ENCODE measurements around the gene HCK. TPM values are rescaled to one million over a fixed set of nuclear protein-coding genes. Genes with fewer than 3 reads are reported as not detected.

The HCK gene
- total RNA-seq = under 1 TPM; 0.24 to 0.40 TPM
- polyA plus RNA-seq (2013, experiment 1 of 2) = 0.18 TPM
- 0.12 TPM for polyA plus RNA-seq (2013, experiment 2 of 2)
- long read RNA-seq, experiment 1 = 0 reads
- long read RNA-seq, experiment 2, partial matches to known transcripts = 0 of 2 reads
- long read RNA-seq, experiment 2, other reads (novel, unspliced or antisense) = 2 of 2 reads
- long read RNA-seq, experiment 3 = 0 reads
- long read RNA-seq, experiment 4, partial matches to known transcripts = 0 of 1 reads
- long read RNA-seq, experiment 4, other reads (novel, unspliced or antisense) = 0 of 1 reads

DNA sequence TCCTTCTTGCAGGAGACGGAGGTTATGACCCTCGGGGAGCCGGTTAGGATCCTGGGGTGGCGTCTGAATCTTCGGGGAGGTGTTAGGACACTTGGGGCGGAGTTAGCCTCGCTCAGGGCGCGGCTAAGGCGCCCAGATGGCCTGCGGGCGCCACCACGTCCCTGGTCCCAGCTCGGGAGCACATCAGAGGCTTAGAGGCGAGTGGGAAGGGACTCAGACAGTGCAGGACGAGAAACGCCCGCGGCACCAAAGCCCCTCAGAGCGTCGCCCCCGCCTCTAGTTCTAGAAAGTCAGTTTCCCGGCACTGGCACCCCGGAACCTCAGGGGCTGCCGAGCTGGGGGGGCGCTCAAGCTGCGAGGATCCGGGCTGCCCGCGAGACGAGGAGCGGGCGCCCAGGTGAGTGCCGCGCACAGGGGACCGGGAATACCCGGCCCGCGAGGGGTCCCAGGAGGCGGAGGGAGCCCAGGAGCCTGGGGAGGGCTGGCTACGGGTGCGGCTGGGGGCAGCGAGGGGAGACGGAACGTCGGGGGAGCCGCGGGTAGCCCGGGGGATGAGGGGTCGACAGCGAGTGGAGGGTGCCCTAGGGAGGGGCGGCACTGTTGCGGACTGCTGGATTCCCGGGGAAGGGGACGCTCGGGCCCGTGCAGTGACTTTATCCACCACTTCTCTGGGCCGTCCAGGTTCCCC, at the start of gene HCK:
HCK (plus strand) TSS at position 153 of the 688 bp plus-strand sequence.
- peaks cover 88% of the 10 kb centered on the region for H3K27me3 Mint-ChIP-seq (ENCODE audit: insufficient read depth)
- TF ChIP-seq, protein P1, sequence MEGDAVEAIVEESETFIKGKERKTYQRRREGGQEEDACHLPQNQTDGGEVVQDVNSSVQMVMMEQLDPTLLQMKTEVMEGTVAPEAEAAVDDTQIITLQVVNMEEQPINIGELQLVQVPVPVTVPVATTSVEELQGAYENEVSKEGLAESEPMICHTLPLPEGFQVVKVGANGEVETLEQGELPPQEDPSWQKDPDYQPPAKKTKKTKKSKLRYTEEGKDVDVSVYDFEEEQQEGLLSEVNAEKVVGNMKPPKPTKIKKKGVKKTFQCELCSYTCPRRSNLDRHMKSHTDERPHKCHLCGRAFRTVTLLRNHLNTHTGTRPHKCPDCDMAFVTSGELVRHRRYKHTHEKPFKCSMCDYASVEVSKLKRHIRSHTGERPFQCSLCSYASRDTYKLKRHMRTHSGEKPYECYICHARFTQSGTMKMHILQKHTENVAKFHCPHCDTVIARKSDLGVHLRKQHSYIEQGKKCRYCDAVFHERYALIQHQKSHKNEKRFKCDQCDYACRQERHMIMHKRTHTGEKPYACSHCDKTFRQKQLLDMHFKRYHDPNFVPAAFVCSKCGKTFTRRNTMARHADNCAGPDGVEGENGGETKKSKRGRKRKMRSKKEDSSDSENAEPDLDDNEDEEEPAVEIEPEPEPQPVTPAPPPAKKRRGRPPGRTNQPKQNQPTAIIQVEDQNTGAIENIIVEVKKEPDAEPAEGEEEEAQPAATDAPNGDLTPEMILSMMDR (conservative IDR thresholded peaks at IDR 0.05) = no peak

DNA sequence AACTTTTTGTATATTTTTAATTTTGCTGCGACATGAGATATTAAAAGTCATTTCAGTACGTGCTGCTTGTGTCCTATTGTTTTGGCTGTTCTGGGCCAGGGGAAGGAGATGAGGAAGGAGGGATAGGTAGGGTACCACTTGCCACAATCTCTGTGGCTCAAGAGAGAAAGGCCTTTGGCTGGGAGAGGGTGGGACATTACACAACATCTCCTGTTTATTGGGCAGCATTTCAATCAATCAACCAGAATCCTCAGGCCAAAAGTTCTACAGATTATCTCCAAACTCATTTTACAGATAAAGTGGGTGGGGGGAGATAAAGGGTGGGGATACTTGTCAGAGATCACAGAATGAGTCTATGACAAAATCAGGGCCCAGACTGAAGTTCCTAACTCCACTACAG, 48.7 kb upstream of the HCK start:
- no peak for DNase-seq
- H3K27ac Mint-ChIP-seq = no peak overlapping the region

More for the DNA sequence above, at the start of gene HCK:
- Histone ChIP-seq H3K9ac (ENCODE audit: extremely low read depth, low read length, poor library complexity, severe bottlenecking) (no peak within 1 kb of the TSS), H3K4me3 (ENCODE audit: low read length) (peak within 1 kb of the TSS; percentile 60), H3K27me3 (ENCODE audit: control insufficient read depth, insufficient read depth, low read length, poor library complexity, severe bottlenecking) (peaks cover 58% of the 10 kb centered on the region), H3K27ac (ENCODE audit: low read depth, low read length) (no peak within 1 kb of the TSS), H3K9me3 (ENCODE audit: control insufficient read depth, low read length) (no peaks in the 10 kb centered on the region), H3K36me3 (ENCODE audit: control insufficient read depth, insufficient read depth, low read length) (no peaks in the 10 kb centered on the region), H3K4me1 (ENCODE audit: control insufficient read depth, insufficient read depth, low read length) (no peaks in the 10 kb centered on the region)
- DNase-seq = peak; percentile 70
- no peak within 1 kb of the TSS for H3K27ac Mint-ChIP-seq
- H3K9me3 Mint-ChIP-seq = no peaks in the 10 kb centered on the region
- H3K4me1 Mint-ChIP-seq = peaks cover 10% of the 10 kb centered on the region
- WGBS, 2 experiments (ENCODE audit: insufficient coverage in 1 of 2, insufficient read length in 1 of 2) = 2 to 3% methylated on average over 26 to 58 of the region's 58 CpGs
- H3K4me3 Mint-ChIP-seq = peak within 1 kb of the TSS; percentile 48
- H3K36me3 Mint-ChIP-seq (ENCODE audit: low read depth) = no peaks in the 10 kb centered on the region

DNA sequence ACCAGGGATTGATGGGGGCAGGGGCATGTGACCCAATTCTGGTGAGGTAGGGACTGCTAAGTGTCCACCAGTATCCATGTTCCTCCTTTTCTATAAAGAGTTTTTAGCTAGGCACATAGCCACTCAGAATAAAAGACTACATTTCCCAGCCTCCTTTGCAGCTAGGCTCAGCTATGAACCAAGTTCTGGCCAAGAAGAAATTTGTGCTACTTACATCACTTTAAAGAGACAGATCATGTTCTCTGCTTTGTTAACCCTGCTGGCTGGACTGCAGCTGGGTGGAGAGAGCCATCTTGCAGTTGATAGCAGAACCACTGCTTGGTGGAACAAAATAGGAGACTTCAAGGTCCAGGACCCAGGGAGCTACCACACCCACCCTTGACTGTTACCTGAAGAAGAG, 47.1 kb upstream of the HCK start:
- Histone ChIP-seq H3K27ac (ENCODE audit: low read depth, low read length) (no peak overlapping the region), H3K9ac (ENCODE audit: extremely low read depth, low read length, poor library complexity, severe bottlenecking) (no peak overlapping the region), H3K9me3 (ENCODE audit: control insufficient read depth, low read length) (no peaks in the 10 kb centered on the region), H3K36me3 (ENCODE audit: control insufficient read depth, insufficient read depth, low read length) (no peaks in the 10 kb centered on the region), H3K27me3 (ENCODE audit: control insufficient read depth, insufficient read depth, low read length, poor library complexity, severe bottlenecking) (no peaks in the 10 kb centered on the region), H3K4me1 (ENCODE audit: control insufficient read depth, insufficient read depth, low read length) (peaks cover 7% of the 10 kb centered on the region), H3K4me3 (ENCODE audit: low read length) (no peak overlapping the region)
- Mint-ChIP-seq H3K4me1 (peaks cover 21% of the 10 kb centered on the region), H3K9me3 (no peaks in the 10 kb centered on the region), H3K27me3 (ENCODE audit: insufficient read depth) (peaks cover 17% of the 10 kb centered on the region), H3K4me3 (no peak overlapping the region), H3K36me3 (ENCODE audit: low read depth) (no peaks in the 10 kb centered on the region), H3K27ac (no peak overlapping the region)
- no peak for DNase-seq
- TF ChIP-seq, protein P1 (conservative IDR thresholded peaks at IDR 0.05) = no peak

More for the DNA sequence above, 48.7 kb upstream of the HCK start:
- Mint-ChIP-seq H3K27me3 (ENCODE audit: insufficient read depth) (peaks cover 25% of the 10 kb centered on the region), H3K4me3 (no peak overlapping the region), H3K36me3 (ENCODE audit: low read depth) (no peaks in the 10 kb centered on the region), H3K4me1 (peaks cover 16% of the 10 kb centered on the region), H3K9me3 (no peaks in the 10 kb centered on the region)
- H3K27me3 ChIP-seq (ENCODE audit: control insufficient read depth, insufficient read depth, low read length, poor library complexity, severe bottlenecking) = no peaks in the 10 kb centered on the region
- H3K36me3 ChIP-seq (ENCODE audit: control insufficient read depth, insufficient read depth, low read length) = no peaks in the 10 kb centered on the region
- peaks cover 7% of the 10 kb centered on the region for H3K4me1 ChIP-seq (ENCODE audit: control insufficient read depth, insufficient read depth, low read length)
- no peaks in the 10 kb centered on the region for H3K9me3 ChIP-seq (ENCODE audit: control insufficient read depth, low read length)
- H3K4me3 ChIP-seq (ENCODE audit: low read length) = no peak overlapping the region
- TF ChIP-seq, protein P1 (conservative IDR thresholded peaks at IDR 0.05) = no peak
- 89 to 100% methylated on average over 1 to 2 of the region's 2 CpGs for WGBS, 2 experiments (ENCODE audit: insufficient coverage in 1 of 2, insufficient read length in 1 of 2)
- no peak overlapping the region for H3K27ac ChIP-seq (ENCODE audit: low read depth, low read length)
- no peak overlapping the region for H3K9ac ChIP-seq (ENCODE audit: extremely low read depth, low read length, poor library complexity, severe bottlenecking)
